ENCODE results near the gene PRKD1. TPM values are rescaled to one million over a fixed set of nuclear protein-coding genes. Genes with fewer than 3 reads are reported as not detected.

The PRKD1 gene
- total RNA-seq, 1 donor from 2014 or later: 0.53 TPM

DNA sequence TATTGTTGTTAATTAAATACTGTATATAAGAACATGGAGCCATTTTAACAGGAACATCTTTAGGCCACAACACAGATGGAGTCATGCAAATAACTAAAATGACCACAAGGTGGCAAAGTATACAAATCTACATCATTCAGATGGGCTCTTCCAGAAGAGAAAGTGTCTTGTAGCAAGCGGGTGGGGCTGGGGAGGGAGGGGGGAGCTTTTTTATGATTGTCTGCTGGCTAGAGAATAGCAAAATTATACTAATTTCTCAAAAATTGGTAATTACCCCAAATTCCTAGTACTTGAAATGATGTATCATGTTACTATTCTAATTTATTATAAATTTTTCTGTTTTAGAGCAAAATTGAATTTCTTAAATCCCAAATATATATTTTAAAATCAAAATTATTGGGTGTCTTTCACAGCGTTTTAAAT, 378.7 kb downstream of the PRKD1 start:
- DNase-seq (ENCODE audit: low read depth) (peak; percentile 69), FAIRE-seq (no peak)
- H3K4me3 ChIP-seq (ENCODE audit: low read depth, low read length): no peak overlapping the region
- peak; percentile 42 for TF ChIP-seq CTCF (IDR thresholded peaks at IDR 0.05; ENCODE audit: insufficient read depth, low read length, severe bottlenecking)
- peaks cover 2% of the 10 kb centered on the region for H3K27me3 ChIP-seq (ENCODE audit: control insufficient read depth, insufficient read depth, low read length)
- H3K36me3 ChIP-seq (ENCODE audit: control insufficient read depth, insufficient read depth, low read length): no peaks in the 10 kb centered on the region

DNA sequence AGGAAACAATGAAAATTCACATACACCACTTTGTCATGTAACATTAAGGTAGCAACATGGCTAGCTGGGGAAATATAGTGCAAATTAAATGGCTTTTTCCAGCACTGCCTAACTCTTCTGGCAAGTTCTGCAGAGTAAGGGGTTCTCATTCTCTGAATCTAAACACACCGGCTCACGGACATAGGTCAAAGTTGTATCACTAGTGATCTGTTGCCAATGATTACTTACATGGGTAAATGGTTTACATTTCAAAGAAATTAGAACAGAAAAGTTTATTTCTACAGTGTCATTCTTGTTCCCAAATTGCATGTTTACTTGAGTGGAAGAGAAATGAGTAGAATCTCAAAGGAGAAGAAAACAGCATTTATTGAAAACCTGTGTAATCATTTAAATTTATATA, 381.9 kb downstream of the PRKD1 start:
- H3K36me3 ChIP-seq (ENCODE audit: control insufficient read depth, insufficient read depth, low read length): no peaks in the 10 kb centered on the region
- no peak overlapping the region for H3K4me3 ChIP-seq (ENCODE audit: low read depth, low read length)
- no peak for FAIRE-seq
- peaks cover 3% of the 10 kb centered on the region for H3K27me3 ChIP-seq (ENCODE audit: control insufficient read depth, insufficient read depth, low read length)
- TF ChIP-seq CTCF (IDR thresholded peaks at IDR 0.05; ENCODE audit: insufficient read depth, low read length, severe bottlenecking): no peak
- DNase-seq (ENCODE audit: low read depth): no peak

DNA sequence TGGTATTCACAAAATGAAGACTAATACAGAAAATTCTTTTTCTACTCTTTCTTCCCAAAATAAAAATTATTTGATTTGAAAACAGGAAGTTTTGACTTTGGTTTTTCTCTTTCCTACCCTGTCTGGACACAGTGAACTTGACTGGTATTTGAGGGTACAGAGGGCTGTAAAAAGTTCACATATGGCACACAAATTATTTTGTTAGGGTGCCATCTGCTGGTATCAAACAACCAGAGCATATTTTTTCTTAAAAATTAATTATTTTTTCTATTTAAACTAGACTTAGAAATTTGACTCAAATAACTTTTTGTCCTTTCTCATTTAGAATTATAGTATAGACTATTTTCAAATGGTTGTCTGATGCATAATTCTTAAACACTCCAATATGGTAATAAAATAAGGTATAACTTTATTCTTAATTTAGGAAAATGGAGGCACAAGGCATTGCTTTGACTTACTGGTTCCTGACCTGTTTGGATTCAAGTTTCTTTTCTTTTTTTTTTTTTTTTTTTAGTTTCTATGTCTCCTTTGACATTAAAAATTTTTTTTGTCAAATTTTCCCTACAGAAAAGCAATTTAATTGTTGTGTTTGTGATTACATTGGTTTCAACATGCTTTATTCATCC, 390.6 kb downstream of the PRKD1 start:
- TF ChIP-seq CTCF (IDR thresholded peaks at IDR 0.05; ENCODE audit: insufficient read depth, low read length, severe bottlenecking): peak; percentile 20
- peak; percentile 33 for DNase-seq (ENCODE audit: low read depth)
- FAIRE-seq: no peak
- Histone ChIP-seq H3K27me3 (ENCODE audit: control insufficient read depth, insufficient read depth, low read length) (peaks cover 2% of the 10 kb centered on the region), H3K36me3 (ENCODE audit: control insufficient read depth, insufficient read depth, low read length) (no peaks in the 10 kb centered on the region), H3K4me3 (ENCODE audit: low read depth, low read length) (no peak overlapping the region)

- no peak for FAIRE-seq
- no peak for DNase-seq (ENCODE audit: low read depth)
- peak; percentile 15 for TF ChIP-seq CTCF (IDR thresholded peaks at IDR 0.05; ENCODE audit: insufficient read depth, low read length, severe bottlenecking)
- no peak overlapping the region for H3K4me3 ChIP-seq (ENCODE audit: low read depth, low read length)
- no peaks in the 10 kb centered on the region for H3K36me3 ChIP-seq (ENCODE audit: control insufficient read depth, insufficient read depth, low read length)
- no peaks in the 10 kb centered on the region for H3K27me3 ChIP-seq (ENCODE audit: control insufficient read depth, insufficient read depth, low read length)
Measured at GRCh38 chr14:29529418-29529817, 398.2 kb downstream of the PRKD1 start.

DNA sequence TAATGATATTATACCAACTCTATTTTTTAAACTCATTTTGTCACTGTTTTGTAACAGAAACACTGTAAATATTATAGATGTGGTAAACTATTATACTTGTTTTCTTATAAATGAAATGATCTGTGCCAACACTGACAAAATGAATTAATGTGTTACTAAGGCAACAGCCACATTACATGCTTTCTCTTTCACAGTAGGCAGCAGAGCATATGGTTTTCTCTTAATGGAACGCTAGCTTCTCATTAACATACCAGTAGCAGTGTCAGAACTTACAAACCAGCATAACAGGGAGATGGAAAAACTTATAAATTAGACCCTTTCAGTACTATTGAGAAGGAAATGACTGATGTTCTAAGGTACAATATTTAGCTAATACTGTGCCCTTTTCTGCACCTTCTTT, 398.8 kb downstream of the PRKD1 start:
- no peaks in the 10 kb centered on the region for H3K27me3 ChIP-seq (ENCODE audit: control insufficient read depth, insufficient read depth, low read length)
- H3K4me3 ChIP-seq (ENCODE audit: low read depth, low read length): no peak overlapping the region
- TF ChIP-seq CTCF (IDR thresholded peaks at IDR 0.05; ENCODE audit: insufficient read depth, low read length, severe bottlenecking): no peak
- FAIRE-seq (no peak), DNase-seq (ENCODE audit: low read depth) (no peak)
- H3K36me3 ChIP-seq (ENCODE audit: control insufficient read depth, insufficient read depth, low read length): no peaks in the 10 kb centered on the region

DNA sequence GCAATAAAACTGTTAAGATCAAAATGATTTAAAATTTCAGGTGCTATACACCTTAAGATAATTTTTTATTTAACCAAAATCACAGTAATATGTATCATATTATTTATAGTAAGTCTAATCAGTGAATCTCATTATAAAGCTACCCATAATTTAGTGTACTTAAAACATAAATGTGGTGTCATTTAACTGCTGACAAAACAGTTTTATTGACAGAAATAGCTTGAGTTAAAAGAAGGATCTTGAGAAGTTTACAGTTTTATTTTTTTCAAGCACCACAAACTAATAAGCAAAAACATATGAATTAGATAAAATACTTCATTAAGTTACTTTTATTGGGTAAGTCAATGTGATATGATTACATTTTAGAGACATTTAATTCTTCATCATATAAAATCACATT, 400.4 kb downstream of the PRKD1 start:
- no peak for TF ChIP-seq CTCF (IDR thresholded peaks at IDR 0.05; ENCODE audit: insufficient read depth, low read length, severe bottlenecking)
- no peak overlapping the region for H3K4me3 ChIP-seq (ENCODE audit: low read depth, low read length)
- no peaks in the 10 kb centered on the region for H3K27me3 ChIP-seq (ENCODE audit: control insufficient read depth, insufficient read depth, low read length)
- H3K36me3 ChIP-seq (ENCODE audit: control insufficient read depth, insufficient read depth, low read length): no peaks in the 10 kb centered on the region
- FAIRE-seq (no peak), DNase-seq (ENCODE audit: low read depth) (no peak)
